CD4-positive, alpha-beta T cell (primary cell): ENCODE measurements around the gene GNLY. TPM values are rescaled to one million over a fixed set of nuclear protein-coding genes. Genes with fewer than 3 reads are reported as not detected.

Experiments
- ATAC-seq: fragments of 200-7000 bp; cut with Tn5 transposase; one replicate; pipeline ENCODE4 v1.10.0; 2022; ENCODE audit warnings: mild to moderate bottlenecking; ENCODE audit not compliant: poor library complexity
- CTCF ChIA-PET: fragments of 350-600 bp; sonication (Branson Sonifier 250); formaldehyde crosslinking; loops from one replicate; lab custom pipeline; 2021; ENCODE audit warnings: antibody characterized with exemption, inconsistent platforms; lab: Charles Lee
- POLR2A ChIA-PET: fragments of 350-600 bp; sonication (Branson Sonifier 250); formaldehyde crosslinking; loops from one replicate; lab custom pipeline; 2021; ENCODE audit warnings: antibody characterized with exemption, inconsistent platforms; lab: Charles Lee
- DNase-seq, 14 experiments: peaks; one replicate each; pipeline ENCODE4 v3.0.0-alpha.2; 2013 to 2020; ENCODE audit warnings: mixed read lengths in 2 of 14
- H3K27ac ChIP-seq, 2 donors: one replicate each; pipeline versions ENCODE4 v1.5.1 to v1.7.0; 2013; ENCODE audit warnings: low read length in 2 of 2, low read depth in 1 of 2, mild to moderate bottlenecking in 1 of 2
- H3K27me3 ChIP-seq, 2 experiments: 1 replicate in 1 of 2; 2 replicates in 1 of 2; pipeline versions ENCODE4 v1.6.1 to v1.7.0; 2013; ENCODE audit warnings: low read length in 2 of 2, control low read depth in 1 of 2, mild to moderate bottlenecking in 1 of 2, moderate library complexity in 1 of 2; ENCODE audit not compliant: insufficient read depth in 2 of 2, control insufficient read depth in 1 of 2
- H3K36me3 ChIP-seq: one replicate; pipeline ENCODE4 v1.6.1; 2013; ENCODE audit warnings: low read length, control low read depth; ENCODE audit not compliant: insufficient read depth
- H3K4me1 ChIP-seq: one replicate; pipeline ENCODE4 v1.6.1; 2013; ENCODE audit warnings: low read length, control low read depth; ENCODE audit not compliant: insufficient read depth
- H3K4me3 ChIP-seq: one replicate; pipeline ENCODE4 v1.5.1; 2013; ENCODE audit warnings: mild to moderate bottlenecking, low read length, moderate library complexity
- H3K9me3 ChIP-seq, 2 experiments: 1 replicate in 1 of 2; 2 replicates in 1 of 2; pipeline versions ENCODE4 v1.6.1 to v1.7.0; 2013; ENCODE audit warnings: low read length in 2 of 2, mild to moderate bottlenecking in 2 of 2, control low read depth in 1 of 2, moderate library complexity in 1 of 2; ENCODE audit not compliant: control insufficient read depth in 1 of 2, insufficient read depth in 1 of 2
- H3K27ac Mint-ChIP-seq: one replicate; pipeline ENCODE4 v1.8.0; 2020; ENCODE audit warnings: mixed read lengths
- H3K27me3 Mint-ChIP-seq: one replicate; pipeline ENCODE4 v1.8.0; 2021; ENCODE audit warnings: mixed read lengths
- H3K36me3 Mint-ChIP-seq: one replicate; pipeline ENCODE4 v1.8.0; 2021; ENCODE audit warnings: low read depth, mixed read lengths
- H3K4me1 Mint-ChIP-seq: one replicate; pipeline ENCODE4 v1.8.0; 2021; ENCODE audit warnings: low read depth, mixed read lengths
- H3K4me3 Mint-ChIP-seq: one replicate; pipeline ENCODE4 v1.8.0; 2020; ENCODE audit warnings: mild to moderate bottlenecking, mixed read lengths
- H3K9me3 Mint-ChIP-seq: one replicate; pipeline ENCODE4 v1.8.0; 2020; ENCODE audit warnings: mixed read lengths
- intact Hi-C, 2 experiments: fragments of 100-400 bp; cut with DNase I in 1 of 2; cut with micrococcal nuclease in 1 of 2; formaldehyde crosslinking; loops; one replicate each; pipeline versions ENCODE4 v1.15.1 to v1.9.0; 2023 to 2025; cut with DNase I, micrococcal nuclease
- total RNA-seq, 174 experiments: library from RNA in 2 of 174; stranded (reverse) in 2 of 174; gene quantifications; one replicate each; pipeline ENCODE4 v1.2.3 and lab custom pipeline; 2021 to 2026
- TF ChIP-seq, protein P1 (sequence below): fragments of 200-600 bp; IDR thresholded peaks from one replicate; pipeline ENCODE4 v1.8.0; 2022; ENCODE audit warnings: antibody characterized with exemption, mild to moderate bottlenecking

The GNLY gene
- total RNA-seq, 2 experiments from 2014 or later = 45.1 TPM

DNA sequence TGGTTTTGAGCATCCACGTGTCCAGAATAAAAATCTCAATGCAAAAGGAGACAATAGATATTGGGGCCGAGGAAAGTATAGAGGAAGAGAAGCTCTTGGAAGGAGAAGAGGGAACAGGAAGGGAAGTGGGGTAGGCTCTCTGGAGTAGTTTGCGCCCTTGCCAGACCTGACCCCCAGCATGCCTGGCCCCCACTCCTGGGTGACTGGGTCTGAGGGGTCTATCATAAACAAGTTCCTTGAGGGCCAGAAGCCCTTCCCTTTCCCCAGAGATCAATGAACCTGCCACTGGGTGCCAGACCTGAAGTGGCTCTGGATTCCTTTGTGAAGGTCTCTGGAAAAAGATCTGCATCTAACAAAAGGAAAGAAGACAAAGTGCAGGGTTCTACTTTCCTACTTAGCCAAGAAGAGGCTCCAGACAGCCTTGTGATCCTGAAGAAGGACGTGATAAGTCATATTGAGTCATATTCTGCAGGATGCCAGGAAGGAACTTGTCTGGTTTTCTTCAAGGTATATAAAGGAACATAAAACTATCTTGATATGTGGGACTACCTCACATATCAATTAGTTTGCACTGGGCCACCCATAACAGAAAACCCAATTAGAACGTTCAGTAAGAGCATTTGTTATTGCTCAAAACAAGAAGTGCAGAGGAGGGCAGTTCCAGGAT is 40.9 kb downstream of the GNLY start:
- no peaks in the 10 kb centered on the region for H3K9me3 Mint-ChIP-seq
- POLR2A ChIA-PET = no interaction called here

DNA sequence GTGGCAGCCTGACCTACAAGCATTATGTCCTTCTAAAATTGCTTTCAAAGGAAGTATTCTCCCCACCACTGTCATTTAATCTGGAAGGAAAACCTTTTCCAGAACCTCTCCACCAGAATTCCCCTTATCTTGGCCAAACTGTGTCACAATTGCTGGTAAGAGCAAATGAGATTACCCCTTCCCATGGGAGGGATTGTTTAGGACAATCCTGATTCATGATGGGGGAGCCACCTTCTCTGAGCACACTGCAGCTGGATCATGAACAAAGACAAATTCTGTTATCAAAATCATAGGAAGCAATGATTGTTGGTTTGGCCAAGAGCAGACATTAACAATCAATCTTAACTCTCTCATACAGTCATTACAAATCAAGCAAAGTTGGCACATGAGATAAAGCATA is 41.5 kb downstream of the GNLY start:
- ATAC-seq (no peak), DNase-seq (no peak)
- no peaks in the 10 kb centered on the region for H3K36me3 ChIP-seq
- no peak overlapping the region for H3K4me3 Mint-ChIP-seq
- H3K4me3 ChIP-seq = no peak overlapping the region
- CTCF ChIA-PET = no interaction called here
- intact Hi-C loops = no loop called here
- H3K27me3 ChIP-seq = no peaks in the 10 kb centered on the region
- H3K27me3 Mint-ChIP-seq = peaks cover 22% of the 10 kb centered on the region
- POLR2A ChIA-PET = no interaction called here
- H3K36me3 Mint-ChIP-seq = no peaks in the 10 kb centered on the region
- no peaks in the 10 kb centered on the region for H3K4me1 Mint-ChIP-seq
- no peak overlapping the region for H3K27ac Mint-ChIP-seq
- H3K4me1 ChIP-seq = no peaks in the 10 kb centered on the region
- H3K27ac ChIP-seq = no peak overlapping the region
- TF ChIP-seq, protein P1, sequence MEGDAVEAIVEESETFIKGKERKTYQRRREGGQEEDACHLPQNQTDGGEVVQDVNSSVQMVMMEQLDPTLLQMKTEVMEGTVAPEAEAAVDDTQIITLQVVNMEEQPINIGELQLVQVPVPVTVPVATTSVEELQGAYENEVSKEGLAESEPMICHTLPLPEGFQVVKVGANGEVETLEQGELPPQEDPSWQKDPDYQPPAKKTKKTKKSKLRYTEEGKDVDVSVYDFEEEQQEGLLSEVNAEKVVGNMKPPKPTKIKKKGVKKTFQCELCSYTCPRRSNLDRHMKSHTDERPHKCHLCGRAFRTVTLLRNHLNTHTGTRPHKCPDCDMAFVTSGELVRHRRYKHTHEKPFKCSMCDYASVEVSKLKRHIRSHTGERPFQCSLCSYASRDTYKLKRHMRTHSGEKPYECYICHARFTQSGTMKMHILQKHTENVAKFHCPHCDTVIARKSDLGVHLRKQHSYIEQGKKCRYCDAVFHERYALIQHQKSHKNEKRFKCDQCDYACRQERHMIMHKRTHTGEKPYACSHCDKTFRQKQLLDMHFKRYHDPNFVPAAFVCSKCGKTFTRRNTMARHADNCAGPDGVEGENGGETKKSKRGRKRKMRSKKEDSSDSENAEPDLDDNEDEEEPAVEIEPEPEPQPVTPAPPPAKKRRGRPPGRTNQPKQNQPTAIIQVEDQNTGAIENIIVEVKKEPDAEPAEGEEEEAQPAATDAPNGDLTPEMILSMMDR = no peak
- H3K9me3 ChIP-seq = no peaks in the 10 kb centered on the region
- no peaks in the 10 kb centered on the region for H3K9me3 Mint-ChIP-seq

More for the DNA sequence above, 40.9 kb downstream of the GNLY start:
- Mint-ChIP-seq H3K36me3 (no peaks in the 10 kb centered on the region), H3K4me3 (no peak overlapping the region), H3K4me1 (no peaks in the 10 kb centered on the region), H3K27me3 (peaks cover 20% of the 10 kb centered on the region), H3K27ac (no peak overlapping the region)
- no peaks in the 10 kb centered on the region for H3K4me1 ChIP-seq
- H3K9me3 ChIP-seq = no peaks in the 10 kb centered on the region
- TF ChIP-seq, protein P1 = no peak
- no peaks in the 10 kb centered on the region for H3K36me3 ChIP-seq
- no peaks in the 10 kb centered on the region for H3K27me3 ChIP-seq
- intact Hi-C loops = no loop called here
- CTCF ChIA-PET = no interaction called here
- ATAC-seq = no peak
- no peak overlapping the region for H3K4me3 ChIP-seq
- DNase-seq = no peak
- H3K27ac ChIP-seq = no peak overlapping the region

DNA sequence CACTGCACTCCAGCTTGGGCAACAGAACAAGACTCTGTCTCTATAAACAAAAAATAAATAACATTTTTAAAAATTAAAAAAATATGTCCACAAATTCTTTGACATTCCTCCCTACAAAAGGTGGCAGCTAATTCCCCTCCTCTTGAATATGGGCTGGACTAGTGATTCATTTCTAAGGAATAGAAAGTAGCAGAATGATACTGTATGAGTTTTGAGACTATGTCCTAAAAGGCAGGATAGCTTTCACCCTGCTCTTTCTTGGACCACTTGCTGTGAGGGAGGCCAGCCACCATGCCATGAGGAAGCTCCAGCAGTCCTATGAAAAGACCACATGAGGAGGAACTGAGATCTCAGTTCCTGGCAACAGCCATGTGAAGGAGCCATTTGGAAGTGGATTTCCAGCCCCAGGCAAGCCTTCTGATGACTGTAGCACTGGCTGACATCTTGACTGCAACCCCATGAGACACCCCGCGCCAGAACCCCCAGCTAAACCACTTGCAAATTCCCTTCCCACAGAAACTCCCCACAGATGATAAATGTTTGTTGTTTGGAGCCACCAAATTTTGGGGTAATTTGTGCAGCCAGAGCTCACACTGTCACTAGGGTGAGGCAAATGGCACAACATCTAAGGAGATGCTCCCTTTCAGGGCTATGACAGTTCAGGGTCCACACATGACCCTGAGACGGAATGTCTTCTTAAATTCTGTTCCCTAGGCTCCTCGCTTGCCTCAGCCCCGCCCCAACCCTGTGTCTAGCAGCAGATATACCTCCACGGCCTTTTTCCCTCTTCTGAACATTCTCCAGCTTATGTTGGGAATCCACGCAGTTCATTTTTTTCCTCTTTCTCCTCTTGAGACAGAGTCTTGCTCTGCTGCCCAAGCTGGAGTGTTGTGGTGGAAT is 42.5 kb downstream of the GNLY start:
- no peak for ATAC-seq
- H3K4me1 ChIP-seq = no peaks in the 10 kb centered on the region
- no peaks in the 10 kb centered on the region for H3K9me3 ChIP-seq
- Mint-ChIP-seq H3K4me3 (no peak overlapping the region), H3K9me3 (no peaks in the 10 kb centered on the region), H3K27me3 (peaks cover 28% of the 10 kb centered on the region), H3K4me1 (no peaks in the 10 kb centered on the region), H3K27ac (no peak overlapping the region), H3K36me3 (no peaks in the 10 kb centered on the region)
- no peaks in the 10 kb centered on the region for H3K27me3 ChIP-seq
- no peaks in the 10 kb centered on the region for H3K36me3 ChIP-seq
- intact Hi-C loops = no loop called here
- CTCF ChIA-PET = no interaction called here
- H3K4me3 ChIP-seq = no peak overlapping the region
- no peak overlapping the region for H3K27ac ChIP-seq
- TF ChIP-seq, protein P1 = no peak
- no peak for DNase-seq
- POLR2A ChIA-PET = no interaction called here
